Measurements from ENCODE around the gene IFT81. TPM values are rescaled to one million over a fixed set of nuclear protein-coding genes. Genes with fewer than 3 reads are reported as not detected.
A peak's percentile ranks its signal among the peaks of the same experiment; 100 is the strongest.

The IFT81 gene
- total RNA-seq, 1 donor from 2014 or later = 9.4 TPM

DNA sequence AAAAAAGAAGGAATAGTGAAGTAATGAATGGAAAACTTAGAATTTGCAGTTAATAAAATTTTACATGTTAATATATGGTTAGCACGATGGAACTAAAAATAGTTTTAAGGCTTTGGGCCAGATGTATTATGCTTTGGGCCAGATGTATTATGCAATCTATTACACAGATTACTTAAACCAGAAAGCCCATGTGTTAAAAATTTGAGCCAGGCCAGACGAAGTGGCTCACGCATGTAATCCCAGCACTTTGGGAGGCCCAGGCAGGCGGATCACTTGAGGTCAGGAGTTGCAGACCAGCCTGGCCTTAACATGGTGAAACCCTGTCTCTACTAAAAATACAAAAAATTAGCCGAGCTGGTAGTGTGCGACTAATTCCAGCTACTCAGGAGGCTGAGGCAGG, 17.2 kb downstream of the IFT81 start:
- ATAC-seq (peak; percentile 93), DNase-seq (peak; percentile 62)
- intact Hi-C loops (cut with micrococcal nuclease) = no loop called here

DNA sequence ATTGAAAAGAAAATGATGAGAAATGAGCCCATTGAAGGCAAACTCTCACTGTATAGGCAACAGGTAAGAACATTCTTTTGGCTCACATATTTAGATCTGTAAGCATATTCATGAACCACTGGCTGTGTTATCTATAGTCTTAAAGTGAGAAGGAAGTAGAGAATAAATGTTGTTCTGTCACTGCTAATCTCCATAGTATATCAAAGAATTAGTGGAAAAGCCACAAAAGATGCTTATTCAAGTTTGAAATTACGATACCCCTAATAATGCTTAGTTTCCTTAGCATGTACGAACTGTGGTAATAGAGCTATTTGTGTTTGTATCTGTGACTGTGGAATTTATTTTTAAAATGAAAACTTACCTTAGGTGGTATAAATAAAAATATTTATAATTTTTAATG, 22.8 kb downstream of the IFT81 start:
- ATAC-seq (no peak), DNase-seq (no peak)
- intact Hi-C loops (cut with micrococcal nuclease) = no loop called here

DNA sequence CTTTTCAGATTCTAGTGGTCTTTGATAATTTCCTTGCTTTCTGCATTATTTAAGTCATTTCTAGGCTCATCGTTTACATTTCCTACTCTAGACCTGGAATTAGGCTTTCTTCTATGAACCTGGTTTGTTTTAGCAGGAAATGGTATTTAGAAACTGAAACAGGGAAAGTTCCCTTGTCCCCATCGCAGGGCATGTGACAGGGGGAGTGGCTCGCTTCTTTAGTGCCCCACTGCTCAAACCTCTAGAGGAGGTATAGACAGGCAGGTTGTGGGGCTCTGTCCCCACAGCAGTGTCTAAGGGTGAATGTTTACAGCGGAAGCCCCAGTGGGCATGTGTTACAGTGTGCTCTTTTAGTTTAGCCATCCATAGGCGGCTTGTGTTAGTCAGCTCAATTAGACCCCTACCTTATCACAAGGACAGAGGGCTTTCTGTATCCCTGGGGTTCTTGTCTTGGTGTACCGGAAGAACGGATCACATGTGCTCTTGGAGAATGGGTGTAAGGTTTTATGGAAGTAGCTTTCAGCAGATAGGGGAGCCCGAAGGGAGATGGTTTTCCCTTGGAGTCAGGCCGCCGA, 25.0 kb downstream of the IFT81 start:
- ATAC-seq = no peak
- DNase-seq = no peak
- intact Hi-C loops (cut with micrococcal nuclease) = no loop called here

DNA sequence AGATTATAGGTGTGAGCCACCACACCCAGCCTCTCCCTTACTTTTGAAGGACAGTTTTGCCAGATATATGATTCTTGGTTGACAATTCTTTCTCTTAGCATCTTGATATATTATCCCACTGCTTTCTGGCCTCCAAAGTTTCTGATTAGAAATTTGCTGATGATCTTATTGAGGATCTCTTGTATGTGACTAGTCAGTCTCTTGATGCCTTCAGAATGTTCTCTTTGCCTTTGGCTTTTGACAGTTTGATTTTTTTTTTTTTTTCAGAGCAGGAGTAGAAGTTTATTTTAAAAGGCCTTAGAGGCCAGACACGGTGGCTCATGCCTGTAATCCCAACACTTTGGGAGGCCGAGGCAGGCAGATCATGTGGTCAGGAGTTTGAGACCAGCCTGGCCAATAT, 32.6 kb downstream of the IFT81 start:
- intact Hi-C loops (cut with micrococcal nuclease) = no loop called here
- DNase-seq (no peak), ATAC-seq (no peak)

DNA sequence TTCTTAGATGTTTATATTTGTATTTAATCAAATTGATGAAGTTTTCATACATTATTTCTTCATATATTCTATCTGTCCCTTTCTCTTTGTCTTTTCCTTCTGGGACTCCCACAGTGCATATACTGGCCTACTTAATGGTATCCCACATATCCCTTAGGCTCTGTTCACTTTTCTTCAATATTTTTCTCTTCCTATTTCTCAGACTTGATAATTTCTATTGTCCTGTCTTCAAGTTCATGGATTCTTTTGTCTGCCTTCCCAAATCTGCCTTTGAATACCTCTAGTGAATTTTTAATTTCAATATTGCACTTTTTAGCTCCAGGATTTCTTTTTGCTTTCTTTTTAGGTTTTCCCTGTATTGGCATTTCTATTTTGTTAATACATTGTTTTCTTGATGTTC, 33.4 kb downstream of the IFT81 start:
- intact Hi-C loops (cut with micrococcal nuclease) = no loop called here

DNA sequence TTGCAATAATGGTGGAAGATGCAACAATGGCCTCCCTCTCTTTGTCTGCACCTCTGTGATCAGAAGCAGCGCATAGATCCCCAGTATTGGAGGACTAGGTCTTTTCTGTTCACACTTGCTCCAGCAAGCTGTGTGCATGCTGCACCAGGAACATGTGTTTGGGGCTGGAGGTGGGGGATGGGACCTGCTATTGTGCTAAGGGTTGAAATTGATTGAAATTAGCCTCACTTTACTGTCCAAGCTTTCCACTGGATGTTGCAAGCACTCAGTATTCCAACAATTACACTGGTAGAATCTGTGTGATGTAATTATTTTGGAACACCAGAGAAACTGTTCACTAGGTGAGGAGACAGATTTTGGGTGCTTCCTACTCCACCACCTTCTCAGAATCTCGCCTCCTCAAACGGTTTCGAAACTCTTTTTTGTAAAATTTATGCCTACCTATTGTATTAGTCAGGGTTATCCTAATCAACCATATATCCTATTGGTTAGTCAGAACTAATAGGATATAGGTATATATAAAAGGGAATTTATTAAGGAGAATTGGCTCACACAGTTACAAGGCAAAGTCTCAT, 35.6 kb downstream of the IFT81 start:
- ATAC-seq = no peak
- intact Hi-C loops (cut with micrococcal nuclease) = no loop called here
- DNase-seq = no peak

More for the DNA sequence above, 33.4 kb downstream of the IFT81 start:
- DNase-seq (no peak), ATAC-seq (no peak)

DNA sequence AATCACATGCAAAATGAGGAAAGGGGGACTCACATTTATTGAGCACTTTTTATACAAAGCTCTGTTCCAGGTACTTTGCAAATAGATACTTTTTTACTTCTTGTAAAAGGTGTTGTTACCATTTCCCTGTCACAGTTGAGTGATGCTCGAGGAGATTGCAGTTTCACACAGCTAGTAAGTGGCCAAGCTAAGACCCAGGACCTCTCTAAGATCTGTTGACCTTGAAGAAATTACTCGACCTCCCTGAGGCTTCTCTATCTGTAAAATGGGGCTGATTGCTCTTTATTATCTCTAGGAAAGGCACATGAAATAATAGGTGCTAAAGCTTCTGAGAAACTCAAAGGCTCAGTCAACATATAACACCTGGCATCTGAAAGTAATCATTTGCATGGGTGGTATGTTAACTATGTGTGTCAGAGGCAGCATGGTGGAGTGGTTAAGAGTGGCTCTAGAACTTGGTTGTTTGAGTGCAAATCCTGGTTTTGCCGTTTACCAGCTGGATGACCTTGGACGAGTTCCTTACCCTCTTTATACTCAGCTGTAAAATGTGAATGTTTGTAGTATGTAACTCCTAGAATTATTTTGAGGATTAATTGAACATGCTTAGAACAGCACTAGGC, 41.5 kb downstream of the IFT81 start:
- ATAC-seq (no peak), DNase-seq (no peak)
- intact Hi-C loops (cut with micrococcal nuclease) = no loop called here

DNA sequence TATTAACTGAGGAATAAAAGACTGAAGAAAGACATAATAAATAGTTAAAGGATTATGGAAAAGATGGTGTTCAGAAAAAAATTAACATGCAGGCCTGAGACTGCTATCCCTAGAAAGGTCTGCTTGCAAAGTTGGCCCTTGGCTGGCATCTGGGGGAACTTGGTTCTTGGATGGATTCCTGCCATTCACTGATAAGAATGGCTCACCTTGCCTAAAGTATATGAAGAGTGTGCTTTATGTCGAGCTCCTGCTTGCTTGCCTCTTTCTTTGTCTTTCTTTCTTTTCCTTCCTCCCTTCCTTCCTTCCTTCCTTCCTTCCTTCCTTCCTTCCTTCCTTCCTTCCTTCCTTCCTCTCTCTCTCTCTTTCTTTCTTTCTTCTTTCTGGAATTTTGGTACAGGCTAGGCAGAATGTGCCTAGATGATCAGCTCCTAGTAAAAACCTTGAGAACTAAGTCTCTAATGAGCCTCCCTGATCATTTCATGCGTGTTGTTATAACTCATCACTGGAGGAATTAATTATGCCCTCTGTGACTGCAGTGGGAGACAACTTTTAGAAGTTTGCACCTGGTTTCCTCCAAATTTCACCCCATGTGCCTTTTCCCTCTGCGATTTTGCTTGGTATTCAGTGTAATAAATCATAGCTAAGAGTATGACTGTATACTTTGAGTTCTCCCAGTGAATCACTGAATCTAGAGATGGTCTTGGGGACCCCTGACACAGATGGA, 44.7 kb downstream of the IFT81 start:
- intact Hi-C loops (cut with micrococcal nuclease) = no loop called here
- no peak for ATAC-seq

DNA sequence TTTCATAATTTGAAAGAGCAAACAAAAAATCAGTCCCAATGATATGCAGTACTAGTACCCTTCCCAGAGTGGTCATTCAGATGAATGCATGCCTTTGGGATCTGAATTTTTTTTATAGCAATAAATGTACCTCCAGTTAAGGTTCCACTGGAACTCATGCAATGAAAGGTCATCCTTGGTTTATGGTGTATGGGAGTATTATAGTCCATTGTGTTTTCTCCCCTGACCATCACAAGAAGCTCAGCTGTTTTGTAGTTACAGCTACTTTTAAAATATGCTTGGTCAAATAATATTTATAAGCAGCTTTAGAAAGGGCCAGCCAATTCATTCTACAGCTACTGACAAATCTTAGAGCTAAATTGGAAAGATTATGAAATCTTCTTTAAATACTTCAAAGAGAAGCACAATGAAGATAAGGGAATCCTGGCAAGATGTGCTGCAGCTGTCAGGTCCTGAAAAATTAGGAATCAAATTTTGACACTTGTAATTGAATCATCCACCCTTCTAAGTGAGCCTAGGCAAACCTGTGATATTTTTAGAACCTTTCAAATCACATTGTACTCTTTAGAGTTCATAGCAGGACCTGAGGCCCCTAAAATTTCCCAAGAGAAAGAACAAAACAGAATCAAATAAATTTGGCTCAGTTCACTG, 46.5 kb downstream of the IFT81 start:
- DNase-seq = no peak
- ATAC-seq = peak; percentile 88
- intact Hi-C loops (cut with micrococcal nuclease) = no loop called here

More for the DNA sequence above, 44.7 kb downstream of the IFT81 start:
- DNase-seq = no peak

DNA sequence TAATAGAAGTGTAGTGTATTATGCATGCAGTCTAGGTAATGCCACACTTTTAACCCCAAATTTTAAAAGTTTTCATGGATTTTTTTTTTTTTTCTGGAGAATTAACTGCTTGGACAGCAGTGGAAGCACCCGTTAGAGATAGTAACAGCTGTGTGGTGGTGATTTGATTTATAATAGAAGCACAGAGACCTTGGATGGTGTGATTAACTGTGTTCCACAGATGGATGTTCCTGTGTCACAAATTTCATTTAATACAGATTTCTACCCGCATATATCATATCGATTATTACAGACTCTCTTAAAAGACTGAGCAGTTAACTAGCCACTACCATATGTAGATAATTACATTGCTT, 47.0 kb downstream of the IFT81 start:
- DNase-seq = no peak
- intact Hi-C loops (cut with micrococcal nuclease) = no loop called here
- ATAC-seq = no peak

DNA sequence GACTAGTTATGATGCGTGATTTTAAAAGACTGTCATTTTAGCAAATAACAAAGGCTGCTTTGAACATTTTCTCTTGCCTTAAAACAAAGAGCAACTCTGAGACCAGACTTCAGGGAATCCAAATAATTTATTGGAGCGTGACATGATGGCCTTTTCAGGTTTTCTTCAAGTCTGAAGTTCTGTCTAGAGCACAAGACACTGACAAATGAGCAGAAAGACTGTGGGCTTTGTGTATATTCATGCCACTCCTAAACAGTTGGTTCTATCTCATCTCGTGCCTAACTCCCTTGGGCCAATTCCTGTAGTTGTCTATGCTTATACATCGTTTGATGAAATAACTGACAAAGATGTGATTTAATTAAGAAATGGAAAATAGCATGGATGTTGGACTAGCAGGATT, 47.5 kb downstream of the IFT81 start:
- intact Hi-C loops (cut with micrococcal nuclease) = no loop called here
- DNase-seq (no peak), ATAC-seq (no peak)

DNA sequence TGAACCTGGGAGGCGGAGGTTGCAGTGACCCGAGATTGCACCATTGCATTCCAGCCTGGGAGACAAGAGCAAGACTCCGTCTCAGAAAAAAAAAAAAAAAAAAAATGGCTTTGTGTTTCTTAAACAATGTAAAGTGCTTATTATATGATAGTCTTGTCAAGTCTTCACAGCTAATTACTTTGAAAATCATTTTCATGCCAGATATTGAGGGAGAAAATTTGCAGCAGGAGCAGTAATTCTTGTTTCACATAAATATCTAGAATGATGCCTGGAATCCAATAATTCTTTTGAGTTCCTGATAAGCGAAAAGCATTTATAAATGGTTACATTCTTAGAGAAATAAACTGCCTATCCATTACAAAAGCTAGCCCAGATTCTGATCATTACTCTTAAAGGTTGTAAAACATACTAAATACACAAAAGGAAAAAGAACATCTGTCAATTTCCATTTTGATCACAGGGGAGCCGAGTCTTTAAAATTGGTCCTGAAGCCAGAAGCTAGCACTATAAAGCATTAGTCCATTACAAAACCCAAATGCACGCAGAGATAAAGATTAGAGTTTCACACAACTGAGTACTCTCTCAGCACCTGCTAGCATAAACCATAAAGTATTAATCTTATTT, 50.3 kb downstream of the IFT81 start:
- DNase-seq = no peak
- no peak for ATAC-seq
- intact Hi-C loops (cut with micrococcal nuclease) = no loop called here

DNA sequence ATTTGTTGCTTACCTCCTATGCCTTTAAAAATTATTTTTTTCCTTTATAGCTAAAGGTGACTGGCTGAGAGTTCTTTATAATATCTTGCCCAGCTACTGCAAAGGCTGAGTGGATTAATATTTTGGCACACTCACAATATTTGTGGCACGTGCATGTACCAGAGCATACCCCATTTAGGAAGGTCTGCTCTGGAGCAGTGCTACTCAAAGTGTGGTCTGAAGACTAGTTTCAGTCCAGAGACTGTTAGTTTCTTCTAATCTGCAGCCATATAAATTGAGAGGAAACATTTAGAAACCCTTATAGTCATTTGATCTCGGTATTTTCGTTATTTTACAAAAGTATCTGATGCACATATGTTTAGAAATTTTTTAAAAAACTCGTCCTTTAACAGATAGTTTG, 51.0 kb downstream of the IFT81 start:
- intact Hi-C loops (cut with micrococcal nuclease) = no loop called here
- DNase-seq = no peak

DNA sequence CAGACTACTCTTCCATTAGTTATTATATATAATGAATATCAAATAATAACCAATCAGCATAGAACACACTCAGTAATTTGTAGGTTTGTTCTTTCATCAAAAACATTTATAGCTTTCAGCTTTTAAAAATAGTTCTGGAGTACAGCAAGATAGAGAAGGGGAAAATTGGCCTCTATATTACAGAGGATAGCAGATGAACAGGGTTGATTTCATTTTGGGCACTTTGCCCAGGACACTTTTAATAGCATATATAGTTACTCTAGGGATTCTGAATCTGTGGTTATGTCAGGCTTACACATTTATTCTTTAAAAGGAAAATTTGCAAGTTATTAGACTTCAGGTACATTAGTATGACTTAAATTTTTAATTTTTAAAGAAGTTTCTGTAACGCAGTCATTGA, 52.6 kb downstream of the IFT81 start:
- intact Hi-C loops (cut with micrococcal nuclease) = no loop called here

More for the DNA sequence above, 51.0 kb downstream of the IFT81 start:
- ATAC-seq = no peak

DNA sequence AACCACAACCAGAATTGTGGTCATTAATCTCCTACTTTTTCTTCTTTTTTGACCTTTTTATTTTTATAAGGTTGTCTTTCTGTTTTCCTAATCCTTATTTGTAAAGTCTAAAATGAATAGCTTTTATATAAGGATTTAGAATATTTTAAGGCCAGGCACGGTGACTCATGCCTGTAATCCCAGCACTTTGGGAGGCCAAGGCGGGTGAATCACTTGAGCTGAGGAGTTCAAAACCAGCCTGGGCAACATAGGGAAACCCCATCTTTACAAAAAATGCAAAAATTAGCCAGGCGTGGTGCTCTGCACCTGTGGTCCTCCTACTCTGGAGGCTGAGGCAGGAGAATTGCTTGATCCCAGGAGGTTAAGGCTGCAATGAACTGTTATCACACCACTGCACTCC, 55.1 kb downstream of the IFT81 start:
- no peak for ATAC-seq
- intact Hi-C loops (cut with micrococcal nuclease) = no loop called here
- DNase-seq = no peak

More for the DNA sequence above, 52.6 kb downstream of the IFT81 start:
- peak; percentile 75 for ATAC-seq
- no peak for DNase-seq

DNA sequence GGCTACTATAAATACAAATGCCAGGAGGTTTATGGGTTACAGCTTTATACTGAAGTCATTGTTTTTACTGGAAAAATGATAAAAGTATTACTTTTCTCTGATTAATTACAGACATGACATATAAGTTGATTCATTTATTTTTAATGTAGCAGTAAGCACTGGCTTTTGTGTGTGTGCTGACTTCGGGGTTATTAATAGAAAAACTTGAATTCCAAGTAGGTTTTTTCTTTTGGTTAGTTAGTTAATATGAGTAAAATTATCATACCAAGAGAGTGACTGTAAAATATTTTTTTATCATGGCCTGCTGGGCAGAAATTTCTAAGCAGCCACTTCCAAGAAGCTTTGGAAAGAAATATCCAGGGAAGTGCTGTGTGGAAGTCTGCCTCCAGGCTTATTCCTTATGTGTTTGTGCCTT, 56.4 kb downstream of the IFT81 start:
- intact Hi-C loops (cut with micrococcal nuclease) = no loop called here
- ATAC-seq (no peak), DNase-seq (no peak)

DNA sequence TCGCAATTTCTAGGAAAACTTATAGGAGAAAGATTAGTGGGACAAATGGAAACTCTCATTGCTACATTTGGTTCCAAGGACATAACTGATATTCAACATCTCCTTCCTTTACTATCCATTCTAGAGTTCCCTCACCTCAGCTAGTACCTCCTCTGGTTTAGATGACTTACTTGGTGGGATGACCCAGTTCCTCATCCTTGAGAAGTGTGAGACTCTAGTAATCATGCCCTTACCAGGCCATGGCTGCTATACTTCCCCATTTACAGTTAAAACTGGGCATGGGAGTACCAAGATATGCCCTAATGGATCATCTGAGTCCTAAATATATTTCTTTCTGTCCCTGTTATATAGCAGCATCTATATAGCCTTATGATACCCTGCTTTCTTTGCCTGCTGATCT, 58.1 kb downstream of the IFT81 start:
- no peak for ATAC-seq
- intact Hi-C loops (cut with micrococcal nuclease) = no loop called here
- DNase-seq = no peak

DNA sequence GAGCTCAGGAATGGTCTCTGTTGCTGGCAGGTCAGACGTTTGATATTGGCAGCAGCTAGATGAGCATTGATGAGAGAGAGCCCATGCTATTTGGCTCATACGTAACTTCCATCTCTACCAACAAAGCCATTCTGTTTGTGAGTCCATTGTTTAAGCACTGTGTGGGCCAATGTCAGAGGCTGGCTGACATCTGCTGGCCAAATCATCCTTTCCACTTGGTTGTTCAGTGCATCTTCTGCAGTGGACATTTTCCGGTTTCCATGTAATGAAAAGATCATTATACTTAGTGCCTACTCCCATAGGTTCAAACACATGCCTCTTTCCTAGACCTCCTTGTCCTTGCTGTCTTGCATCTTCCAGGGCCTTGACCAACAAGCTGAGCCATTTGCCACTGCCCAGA, 59.2 kb downstream of the IFT81 start:
- intact Hi-C loops (cut with micrococcal nuclease) = no loop called here
- peak; percentile 58 for ATAC-seq
- DNase-seq = no peak

DNA sequence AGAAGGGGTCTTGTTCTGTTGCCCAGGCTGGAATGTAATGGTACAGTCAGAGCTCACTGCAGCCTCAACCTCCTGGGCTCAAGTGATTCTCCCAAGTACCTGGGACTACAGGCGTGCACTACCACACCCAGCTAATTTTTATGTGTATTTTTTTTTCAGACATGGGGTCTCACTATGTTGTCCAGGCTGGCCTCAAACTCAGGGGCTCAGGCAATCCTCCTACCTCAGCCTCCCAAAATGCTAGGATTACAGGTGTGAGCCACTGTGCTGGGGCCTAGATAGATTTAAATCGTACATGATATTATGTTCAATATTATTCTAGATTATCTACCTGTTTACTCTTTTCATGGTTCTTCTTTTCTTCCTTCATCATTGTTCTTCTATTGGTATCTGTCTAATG, 61.5 kb downstream of the IFT81 start:
- intact Hi-C loops (cut with micrococcal nuclease) = no loop called here
- no peak for DNase-seq
- no peak for ATAC-seq

DNA sequence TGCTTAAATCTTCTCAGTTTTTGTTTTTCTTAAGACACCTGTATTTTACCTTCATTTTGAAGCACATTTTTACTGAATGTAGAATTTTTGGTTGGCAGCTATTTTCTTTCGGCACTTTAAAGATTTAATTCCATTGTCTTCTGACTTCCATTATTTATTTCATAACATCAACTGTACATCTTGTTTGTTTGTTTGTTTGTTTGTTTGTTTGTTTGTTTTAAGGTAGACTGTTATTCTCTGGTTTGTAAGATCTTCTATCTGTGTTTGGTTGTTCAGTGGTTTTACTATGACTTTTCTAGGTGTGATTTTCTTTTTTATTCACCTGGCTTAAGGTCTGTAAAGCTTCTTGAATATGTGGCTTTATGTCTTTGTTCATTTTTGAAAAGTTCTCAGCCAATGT, 61.9 kb downstream of the IFT81 start:
- intact Hi-C loops (cut with micrococcal nuclease) = no loop called here

More for the DNA sequence above, 61.9 kb downstream of the IFT81 start:
- ATAC-seq (no peak), DNase-seq (no peak)

All from left ventricle myocardium superior (tissue), 1 donor.